ENCODE data around the gene SLC4A3.
"Not testable (repeated sequence)": the region's sequence is repeated elsewhere in the genome, so short reads cannot be mapped to it uniquely, and the experiment has no call there.

SLC4A3 gene

GRCh38 chr2:219680958-219681693 is 53.7 kb downstream of the SLC4A3 start:
- Histone ChIP-seq H3K4me2 (ENCODE audit: low read length) (no peak overlapping the region), H3K36me3 (replicated peaks; ENCODE audit: low read depth, low read length) (no peaks in the 10 kb centered on the region), H3K9me3 (ENCODE audit: insufficient read depth, low read length) (no peaks in the 10 kb centered on the region), H3K9ac (ENCODE audit: low read length) (no peak overlapping the region), H3K27ac (ENCODE audit: low read length) (no peak overlapping the region), H4K20me1 (ENCODE audit: insufficient read depth, low read length) (no peaks in the 10 kb centered on the region), H3K79me2 (ENCODE audit: low read length) (no peaks in the 10 kb centered on the region), H3K4me3 (ENCODE audit: low read length) (no peak overlapping the region), H2AFZ (ENCODE audit: low read depth, low read length) (no peak overlapping the region), H3K27me3 (ENCODE audit: low read depth, low read length) (peaks cover 8% of the 10 kb centered on the region; the same call in 1 of the 2 replicates), H3K4me1 (ENCODE audit: low read length) (peaks cover 3% of the 10 kb centered on the region; the same call in 1 of the 2 replicates)
- TF ChIP-seq CTCF (IDR thresholded peaks at IDR 0.05; ENCODE audit: low read depth, low read length) (no peak), EZH2phosphoT487 (IDR thresholded peaks at IDR 0.05; ENCODE audit: low read depth) (no peak)

GRCh38 chr2:219681694-219682300 is 54.4 kb downstream of the SLC4A3 start:
- Histone ChIP-seq H2AFZ (ENCODE audit: low read depth, low read length) (no peak overlapping the region), H3K4me2 (ENCODE audit: low read length) (no peak overlapping the region)

GRCh38 chr2:219683474-219683873 is 56.0 kb downstream of the SLC4A3 start:
- H2AFZ ChIP-seq (ENCODE audit: low read depth, low read length); H3K9me3 ChIP-seq (ENCODE audit: insufficient read depth, low read length); H3K36me3 ChIP-seq (replicated peaks; ENCODE audit: low read depth, low read length); H3K4me2 ChIP-seq (ENCODE audit: low read length); H3K27me3 ChIP-seq (ENCODE audit: low read depth, low read length); H3K4me3 ChIP-seq (ENCODE audit: low read length); H3K79me2 ChIP-seq (ENCODE audit: low read length); H4K20me1 ChIP-seq (ENCODE audit: insufficient read depth, low read length); H3K27ac ChIP-seq (ENCODE audit: low read length); H3K9ac ChIP-seq (ENCODE audit: low read length); H3K4me1 ChIP-seq (ENCODE audit: low read length): not testable (repeated sequence)

More at GRCh38 chr2:219681694-219682300, 54.4 kb downstream of the SLC4A3 start:
- TF ChIP-seq CTCF (IDR thresholded peaks at IDR 0.05; ENCODE audit: low read depth, low read length) (no peak), EZH2phosphoT487 (IDR thresholded peaks at IDR 0.05; ENCODE audit: low read depth) (no peak)
- no peak overlapping the region for H3K9ac ChIP-seq (ENCODE audit: low read length)
- peaks cover 8% of the 10 kb centered on the region; the same call in 1 of the 2 replicates for H3K27me3 ChIP-seq (ENCODE audit: low read depth, low read length)
- no peak overlapping the region for H3K27ac ChIP-seq (ENCODE audit: low read length)
- H3K4me1 ChIP-seq (ENCODE audit: low read length), result peaks cover 3% of the 10 kb centered on the region; the same call in 1 of the 2 replicates
- no peak overlapping the region for H3K4me3 ChIP-seq (ENCODE audit: low read length)
- H3K79me2 ChIP-seq (ENCODE audit: low read length), result no peaks in the 10 kb centered on the region
- H4K20me1 ChIP-seq (ENCODE audit: insufficient read depth, low read length), result no peaks in the 10 kb centered on the region
- no peaks in the 10 kb centered on the region for H3K9me3 ChIP-seq (ENCODE audit: insufficient read depth, low read length)
- no peaks in the 10 kb centered on the region for H3K36me3 ChIP-seq (replicated peaks; ENCODE audit: low read depth, low read length)

GRCh38 chr2:219684721-219685689 is 57.6 kb downstream of the SLC4A3 start:
- H3K27me3 ChIP-seq (ENCODE audit: low read depth, low read length), result peaks cover 8% of the 10 kb centered on the region; the same call in 1 of the 2 replicates
- TF ChIP-seq CTCF (IDR thresholded peaks at IDR 0.05; ENCODE audit: low read depth, low read length) (no peak), EZH2phosphoT487 (IDR thresholded peaks at IDR 0.05; ENCODE audit: low read depth) (no peak)
- H2AFZ ChIP-seq (ENCODE audit: low read depth, low read length), result peak overlapping the region; percentile 90
- no peaks in the 10 kb centered on the region for H4K20me1 ChIP-seq (ENCODE audit: insufficient read depth, low read length)
- H3K9me3 ChIP-seq (ENCODE audit: insufficient read depth, low read length), result no peaks in the 10 kb centered on the region
- H3K4me3 ChIP-seq (ENCODE audit: low read length), result peak overlapping the region; percentile 86
- H3K9ac ChIP-seq (ENCODE audit: low read length), result peak overlapping the region; percentile 47
- H3K4me2 ChIP-seq (ENCODE audit: low read length), result peak overlapping the region; percentile 93
- peaks cover 7% of the 10 kb centered on the region; the same call in 1 of the 2 replicates for H3K4me1 ChIP-seq (ENCODE audit: low read length)
- H3K79me2 ChIP-seq (ENCODE audit: low read length), result no peaks in the 10 kb centered on the region
- no peaks in the 10 kb centered on the region for H3K36me3 ChIP-seq (replicated peaks; ENCODE audit: low read depth, low read length)
- no peak overlapping the region for H3K27ac ChIP-seq (ENCODE audit: low read length)

Data from OCI-LY3 (cell line).